Loucy (cell line): ENCODE results near the gene SMARCE1.

Experiments used
- EZH2phosphoT487 ChIP-seq: fragments of 200-600 bp; IDR thresholded peaks from 2 replicates; pipeline ENCODE4 v1.6.1; 2018; ENCODE audit warnings: antibody characterized with exemption, mild to moderate bottlenecking, moderate library complexity, borderline replicate concordance
- TF ChIP-seq, protein P1 (sequence below): fragments of 200-600 bp; sonication (generic); conservative IDR thresholded peaks from 2 replicates; pipeline ENCODE4 v1.5.1; 2014; ENCODE audit warnings: mild to moderate bottlenecking, antibody characterized with exemption, low read length

GRCh38 chr17:40588552-40588951, 59.1 kb downstream of the SMARCE1 start:
- TF ChIP-seq, protein P1, sequence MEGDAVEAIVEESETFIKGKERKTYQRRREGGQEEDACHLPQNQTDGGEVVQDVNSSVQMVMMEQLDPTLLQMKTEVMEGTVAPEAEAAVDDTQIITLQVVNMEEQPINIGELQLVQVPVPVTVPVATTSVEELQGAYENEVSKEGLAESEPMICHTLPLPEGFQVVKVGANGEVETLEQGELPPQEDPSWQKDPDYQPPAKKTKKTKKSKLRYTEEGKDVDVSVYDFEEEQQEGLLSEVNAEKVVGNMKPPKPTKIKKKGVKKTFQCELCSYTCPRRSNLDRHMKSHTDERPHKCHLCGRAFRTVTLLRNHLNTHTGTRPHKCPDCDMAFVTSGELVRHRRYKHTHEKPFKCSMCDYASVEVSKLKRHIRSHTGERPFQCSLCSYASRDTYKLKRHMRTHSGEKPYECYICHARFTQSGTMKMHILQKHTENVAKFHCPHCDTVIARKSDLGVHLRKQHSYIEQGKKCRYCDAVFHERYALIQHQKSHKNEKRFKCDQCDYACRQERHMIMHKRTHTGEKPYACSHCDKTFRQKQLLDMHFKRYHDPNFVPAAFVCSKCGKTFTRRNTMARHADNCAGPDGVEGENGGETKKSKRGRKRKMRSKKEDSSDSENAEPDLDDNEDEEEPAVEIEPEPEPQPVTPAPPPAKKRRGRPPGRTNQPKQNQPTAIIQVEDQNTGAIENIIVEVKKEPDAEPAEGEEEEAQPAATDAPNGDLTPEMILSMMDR, result no peak
- no peak for TF ChIP-seq EZH2phosphoT487
